ENCODE measurements around the gene FAM3B.

DNA sequence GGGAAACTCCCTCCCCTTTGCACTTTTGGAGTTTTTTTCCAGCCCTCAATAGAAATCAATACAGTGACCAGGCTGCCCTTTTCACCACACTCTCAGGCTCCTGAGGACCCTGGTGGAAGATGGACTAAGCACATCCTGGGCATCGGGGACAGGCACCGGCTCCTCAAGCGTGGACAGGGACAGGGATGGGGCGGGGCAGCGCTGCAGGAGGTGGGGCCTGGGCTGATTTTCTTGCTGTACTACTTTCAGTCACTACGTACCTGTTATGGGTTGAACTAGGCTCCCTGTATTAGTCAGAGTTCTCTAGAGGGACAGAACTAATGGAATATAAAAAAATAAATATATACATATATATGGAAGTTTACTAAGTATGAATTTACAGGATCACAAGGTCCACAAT, 47.7 kb downstream of the FAM3B start:
- TF ChIP-seq, protein P1, sequence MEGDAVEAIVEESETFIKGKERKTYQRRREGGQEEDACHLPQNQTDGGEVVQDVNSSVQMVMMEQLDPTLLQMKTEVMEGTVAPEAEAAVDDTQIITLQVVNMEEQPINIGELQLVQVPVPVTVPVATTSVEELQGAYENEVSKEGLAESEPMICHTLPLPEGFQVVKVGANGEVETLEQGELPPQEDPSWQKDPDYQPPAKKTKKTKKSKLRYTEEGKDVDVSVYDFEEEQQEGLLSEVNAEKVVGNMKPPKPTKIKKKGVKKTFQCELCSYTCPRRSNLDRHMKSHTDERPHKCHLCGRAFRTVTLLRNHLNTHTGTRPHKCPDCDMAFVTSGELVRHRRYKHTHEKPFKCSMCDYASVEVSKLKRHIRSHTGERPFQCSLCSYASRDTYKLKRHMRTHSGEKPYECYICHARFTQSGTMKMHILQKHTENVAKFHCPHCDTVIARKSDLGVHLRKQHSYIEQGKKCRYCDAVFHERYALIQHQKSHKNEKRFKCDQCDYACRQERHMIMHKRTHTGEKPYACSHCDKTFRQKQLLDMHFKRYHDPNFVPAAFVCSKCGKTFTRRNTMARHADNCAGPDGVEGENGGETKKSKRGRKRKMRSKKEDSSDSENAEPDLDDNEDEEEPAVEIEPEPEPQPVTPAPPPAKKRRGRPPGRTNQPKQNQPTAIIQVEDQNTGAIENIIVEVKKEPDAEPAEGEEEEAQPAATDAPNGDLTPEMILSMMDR (IDR thresholded peaks at IDR 0.05), result no peak
- no peak for TF ChIP-seq POLR2A (IDR thresholded peaks at IDR 0.05)

All from lower leg skin (tissue), 3 donors.